OCI-LY7 (cell line): Measurements from ENCODE around the gene PLCG1.

Experiments
- EZH2phosphoT487 ChIP-seq: fragments of 200-600 bp; sonication (generic); IDR thresholded peaks from 2 replicates; pipeline ENCODE4 v1.6.1; 2018; ENCODE audit warnings: low read depth, borderline replicate concordance, mild to moderate bottlenecking, mixed run types, antibody characterized with exemption, low read length, moderate library complexity, mixed read lengths
- TF ChIP-seq, protein P1 (sequence below): fragments of 200-600 bp; sonication (generic); conservative IDR thresholded peaks from 2 replicates; pipeline ENCODE4 v1.5.1; 2014; ENCODE audit warnings: mild to moderate bottlenecking, antibody characterized with exemption, low read length, moderate library complexity, mixed read lengths

- TF ChIP-seq, protein P1, sequence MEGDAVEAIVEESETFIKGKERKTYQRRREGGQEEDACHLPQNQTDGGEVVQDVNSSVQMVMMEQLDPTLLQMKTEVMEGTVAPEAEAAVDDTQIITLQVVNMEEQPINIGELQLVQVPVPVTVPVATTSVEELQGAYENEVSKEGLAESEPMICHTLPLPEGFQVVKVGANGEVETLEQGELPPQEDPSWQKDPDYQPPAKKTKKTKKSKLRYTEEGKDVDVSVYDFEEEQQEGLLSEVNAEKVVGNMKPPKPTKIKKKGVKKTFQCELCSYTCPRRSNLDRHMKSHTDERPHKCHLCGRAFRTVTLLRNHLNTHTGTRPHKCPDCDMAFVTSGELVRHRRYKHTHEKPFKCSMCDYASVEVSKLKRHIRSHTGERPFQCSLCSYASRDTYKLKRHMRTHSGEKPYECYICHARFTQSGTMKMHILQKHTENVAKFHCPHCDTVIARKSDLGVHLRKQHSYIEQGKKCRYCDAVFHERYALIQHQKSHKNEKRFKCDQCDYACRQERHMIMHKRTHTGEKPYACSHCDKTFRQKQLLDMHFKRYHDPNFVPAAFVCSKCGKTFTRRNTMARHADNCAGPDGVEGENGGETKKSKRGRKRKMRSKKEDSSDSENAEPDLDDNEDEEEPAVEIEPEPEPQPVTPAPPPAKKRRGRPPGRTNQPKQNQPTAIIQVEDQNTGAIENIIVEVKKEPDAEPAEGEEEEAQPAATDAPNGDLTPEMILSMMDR = no peak
- no peak for TF ChIP-seq EZH2phosphoT487
Measured at GRCh38 chr20:41198443-41198842, 61.1 kb downstream of the PLCG1 start.
